NCI-H146 treated with DMSO at 0.1 percent for 48 hours (cell line): ENCODE data around the gene RELB.
"Not testable (repeated sequence)": the region's sequence is repeated elsewhere in the genome, so short reads cannot be mapped to it uniquely, and the experiment has no call there.

Experiments used
- DNase-seq: peaks from one replicate; lab custom pipeline; 2025; ENCODE audit not compliant: unreplicated experiment; lab: John Stamatoyannopoulos, UW

Gene RELB

GRCh38 chr19:44986389-44986788 lies 14.9 kb upstream of the RELB start:
- no peak for DNase-seq

- DNase-seq: no peak
Measured at GRCh38 chr19:44987148-44987675, 14.1 kb upstream of the RELB start.

- DNase-seq: no peak
Measured at GRCh38 chr19:44988273-44988672, 13.0 kb upstream of the RELB start.

- no peak for DNase-seq
Measured at GRCh38 chr19:44988896-44989556, 12.2 kb upstream of the RELB start.

- no peak for DNase-seq
Measured at GRCh38 chr19:44990459-44990858, 10.8 kb upstream of the RELB start.

GRCh38 chr19:44990966-44991365 lies 10.3 kb upstream of the RELB start:
- no peak for DNase-seq

GRCh38 chr19:44992336-44993163 lies 8.7 kb upstream of the RELB start:
- DNase-seq: no peak

GRCh38 chr19:44993526-44993925 lies 7.7 kb upstream of the RELB start:
- DNase-seq: no peak

- no peak for DNase-seq
Measured at GRCh38 chr19:44993926-44994537, 7.2 kb upstream of the RELB start.

- no peak for DNase-seq
Measured at GRCh38 chr19:44998025-44998424, 3.2 kb upstream of the RELB start.

GRCh38 chr19:44999131-44999925 lies 1.9 kb upstream of the RELB start:
- DNase-seq: not testable (repeated sequence)

GRCh38 chr19:45000665-45001064 lies 599 bp upstream of the RELB start:
- DNase-seq: not testable (repeated sequence)

GRCh38 chr19:45003485-45003884 lies 2.2 kb downstream of the RELB start:
- DNase-seq: no peak

GRCh38 chr19:45005787-45006186 lies 4.5 kb downstream of the RELB start:
- DNase-seq: no peak

- no peak for DNase-seq
Measured at GRCh38 chr19:45008552-45008951, 7.3 kb downstream of the RELB start.

- DNase-seq: no peak
Measured at GRCh38 chr19:45009625-45010255, 8.5 kb downstream of the RELB start.

GRCh38 chr19:45010306-45010705 lies 9.0 kb downstream of the RELB start:
- no peak for DNase-seq

- DNase-seq: no peak
Measured at GRCh38 chr19:45011959-45012358, 10.7 kb downstream of the RELB start.

GRCh38 chr19:45016388-45017314 lies 15.4 kb downstream of the RELB start:
- DNase-seq: peak; percentile 8
